HPDE6-E6E7 (cell line): ENCODE measurements around the gene NEDD4L.
"Not testable (repeated sequence)": the region's sequence is repeated elsewhere in the genome, so short reads cannot be mapped to it uniquely, and the experiment has no call there.

Source experiments
- DNase-seq: peaks from one replicate; pipeline ENCODE4 v3.0.0; 2011; ENCODE audit warnings: missing footprints; ENCODE audit errors: extremely low spot score

The NEDD4L gene

DNA sequence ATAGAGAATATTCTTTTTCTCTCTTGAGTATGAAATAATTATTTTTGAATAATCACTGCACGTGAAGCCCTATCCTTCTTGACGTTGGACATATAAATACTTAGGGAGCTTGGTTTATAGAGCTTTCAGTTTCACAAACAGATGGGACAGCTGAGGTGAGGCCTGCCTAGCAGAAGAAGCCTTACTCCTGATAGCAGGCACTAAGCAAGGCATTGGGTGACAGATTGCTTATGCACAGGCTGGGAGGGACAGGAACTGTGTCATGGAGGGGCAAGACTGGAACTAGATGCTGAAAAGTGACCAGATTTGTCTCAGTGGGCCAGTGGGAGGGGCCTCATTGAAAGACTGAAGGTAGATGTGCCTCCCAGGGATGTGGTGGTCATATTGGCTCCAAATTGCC, 220.8 kb downstream of the NEDD4L start:
- no peak for DNase-seq

GRCh38 chr18:58265489-58265888, 221.5 kb downstream of the NEDD4L start:
- DNase-seq: not testable (repeated sequence)

DNA sequence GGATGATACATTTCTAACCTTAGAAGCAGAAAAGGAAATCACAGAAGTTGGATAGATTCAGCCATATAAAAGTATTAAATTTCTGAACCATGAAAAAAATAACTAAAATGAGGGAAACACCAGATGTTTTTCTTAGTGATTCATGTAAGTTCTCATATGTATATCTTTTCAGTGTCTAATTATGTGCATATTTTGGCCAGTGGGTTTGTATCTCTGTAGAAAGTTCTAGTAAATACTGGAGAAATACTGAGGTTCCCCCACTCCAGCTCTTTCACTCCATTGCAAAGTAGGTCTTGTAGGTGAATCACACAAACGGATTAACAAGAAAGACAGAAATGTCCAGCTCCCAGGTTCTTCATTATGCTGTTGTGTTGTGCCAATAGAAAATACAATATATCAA, 222.3 kb downstream of the NEDD4L start:
- DNase-seq: no peak

DNA sequence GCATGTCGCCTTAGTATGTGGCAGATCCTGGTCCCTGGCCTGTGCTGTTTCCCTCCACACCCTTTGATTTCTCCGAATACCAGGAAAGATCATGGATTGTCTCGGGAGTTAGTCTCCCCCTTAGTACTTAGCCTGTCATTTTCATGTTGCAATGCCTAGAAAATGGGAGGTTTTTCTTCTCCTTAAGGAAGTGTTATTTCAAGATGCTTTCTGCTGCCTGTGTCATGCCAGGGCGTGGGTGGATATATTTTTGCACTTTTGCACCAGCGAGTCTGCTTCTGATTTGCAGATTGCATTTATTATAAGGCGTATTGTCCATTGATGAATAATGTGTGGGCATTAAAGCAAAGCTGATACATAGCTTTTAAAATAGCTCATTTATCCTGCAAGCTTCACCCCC, 223.5 kb downstream of the NEDD4L start:
- no peak for DNase-seq

DNA sequence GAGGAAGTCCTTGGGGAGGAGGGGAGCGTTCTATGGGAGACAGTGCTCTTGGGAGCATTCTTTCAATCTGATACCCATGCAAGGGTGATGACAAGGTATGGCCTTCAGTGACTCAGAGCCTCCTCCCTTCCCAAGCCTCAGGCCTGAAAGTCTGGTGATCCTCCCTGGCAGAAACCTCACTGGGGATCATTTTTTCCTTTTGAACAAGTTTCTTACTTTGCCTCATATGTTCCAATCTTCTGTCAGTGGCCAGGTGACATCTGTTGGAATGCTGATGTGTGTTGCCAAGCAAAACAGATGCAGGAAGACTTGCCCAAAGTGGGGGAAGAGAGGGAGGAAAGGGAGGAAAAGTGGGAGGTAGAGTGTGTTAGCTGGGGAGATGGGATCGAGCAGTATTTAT, 224.8 kb downstream of the NEDD4L start:
- DNase-seq: peak; percentile 86

- peak; percentile 60 for DNase-seq
These were observed 225.9 kb downstream of the NEDD4L start for GRCh38 chr18:58269931-58270330.

- DNase-seq: no peak
These were observed 226.4 kb downstream of the NEDD4L start for GRCh38 chr18:58270396-58270795.

DNA sequence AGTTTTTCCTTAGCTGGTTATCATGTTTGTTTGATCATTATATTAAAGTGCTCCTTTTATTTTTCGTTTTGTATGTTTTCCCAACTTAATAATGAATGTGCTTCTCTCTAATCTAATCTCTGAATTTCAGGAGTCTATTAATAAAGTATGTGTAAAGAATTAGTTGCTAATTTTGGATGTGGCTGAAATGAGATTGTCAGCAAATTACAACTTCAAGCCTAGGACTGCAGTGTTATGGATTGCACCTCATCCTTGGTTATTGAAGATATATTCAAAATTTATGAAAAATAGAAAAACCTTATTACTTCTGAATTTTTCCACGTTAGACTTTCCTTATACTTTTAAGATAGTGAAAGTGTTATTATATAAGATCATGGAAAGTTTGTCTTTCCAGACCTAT, 227.7 kb downstream of the NEDD4L start:
- no peak for DNase-seq

- DNase-seq: no peak
These were observed 228.2 kb downstream of the NEDD4L start for GRCh38 chr18:58272209-58272608.

DNA sequence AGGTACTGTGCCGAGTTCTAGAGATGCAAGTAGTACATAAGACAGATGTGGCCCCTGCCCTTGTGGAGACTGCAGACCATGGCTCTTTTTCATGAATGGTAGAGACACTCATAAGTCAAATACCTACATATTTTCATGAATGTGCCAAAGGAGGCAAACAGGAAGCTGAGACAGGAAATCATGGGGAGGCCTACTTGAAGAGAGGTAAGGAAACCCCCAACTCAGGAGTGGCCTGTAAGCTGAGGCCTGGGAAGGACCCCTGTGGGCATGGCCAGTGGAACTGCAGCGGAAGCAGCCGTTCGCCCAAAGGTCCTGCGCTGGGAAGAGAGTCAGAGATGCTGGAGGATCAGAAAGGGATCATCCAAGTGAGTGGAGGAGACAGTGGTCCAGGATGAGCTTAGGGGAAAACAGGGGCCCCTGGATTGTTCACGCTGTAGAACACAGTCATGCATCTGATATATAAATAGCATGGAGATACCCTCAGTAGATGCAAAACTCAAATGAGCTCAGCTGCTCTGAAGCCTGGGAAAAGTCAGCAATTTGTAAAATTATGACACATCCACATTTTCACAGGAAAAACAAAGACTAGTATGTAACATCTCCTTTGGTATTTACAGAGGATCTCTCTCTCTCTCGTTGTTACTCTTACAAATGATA, 228.9 kb downstream of the NEDD4L start:
- DNase-seq: no peak

DNA sequence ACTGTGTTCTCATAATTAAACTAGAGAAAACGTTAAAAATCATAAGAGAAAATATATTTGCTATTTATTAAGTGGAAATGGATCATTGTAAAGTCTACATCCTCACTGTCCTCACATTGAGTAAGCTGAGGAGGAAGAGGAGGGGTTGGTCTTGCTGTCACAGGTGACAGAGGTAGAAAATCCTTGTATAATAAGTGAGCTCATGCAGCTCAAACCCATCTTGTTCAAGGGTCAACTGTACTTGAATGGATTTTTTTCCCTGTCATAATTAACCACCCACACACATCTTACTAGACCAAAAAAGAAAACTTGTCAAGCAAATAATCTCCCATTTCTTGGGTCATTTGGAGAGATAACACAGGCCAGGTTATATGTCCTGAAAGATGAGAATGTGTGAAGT, 231.2 kb downstream of the NEDD4L start:
- no peak for DNase-seq

GRCh38 chr18:58276789-58277739, 233.0 kb downstream of the NEDD4L start:
- peak; percentile 60 for DNase-seq

GRCh38 chr18:58279504-58280175, 235.6 kb downstream of the NEDD4L start:
- no peak for DNase-seq

GRCh38 chr18:58280191-58280590, 236.2 kb downstream of the NEDD4L start:
- no peak for DNase-seq

DNA sequence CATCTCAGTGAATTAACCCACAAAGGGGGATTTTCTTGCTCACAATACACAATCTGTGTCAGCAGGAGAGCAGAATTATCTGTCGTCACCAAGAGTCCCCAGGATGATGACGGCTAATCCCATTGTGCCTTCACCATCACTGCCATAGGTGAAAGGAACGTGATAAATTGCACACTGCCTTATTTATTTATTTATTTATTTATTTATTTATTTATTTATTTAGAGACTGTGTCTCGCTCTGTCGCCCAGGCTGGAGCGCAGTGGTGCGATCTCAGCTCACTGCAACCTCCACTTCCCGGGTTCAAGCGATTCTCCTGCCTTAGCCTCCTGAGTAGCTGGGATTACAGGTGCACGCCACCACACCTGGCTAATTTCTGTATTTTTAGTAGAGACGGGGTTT, 238.8 kb downstream of the NEDD4L start:
- not testable (repeated sequence) for DNase-seq

DNA sequence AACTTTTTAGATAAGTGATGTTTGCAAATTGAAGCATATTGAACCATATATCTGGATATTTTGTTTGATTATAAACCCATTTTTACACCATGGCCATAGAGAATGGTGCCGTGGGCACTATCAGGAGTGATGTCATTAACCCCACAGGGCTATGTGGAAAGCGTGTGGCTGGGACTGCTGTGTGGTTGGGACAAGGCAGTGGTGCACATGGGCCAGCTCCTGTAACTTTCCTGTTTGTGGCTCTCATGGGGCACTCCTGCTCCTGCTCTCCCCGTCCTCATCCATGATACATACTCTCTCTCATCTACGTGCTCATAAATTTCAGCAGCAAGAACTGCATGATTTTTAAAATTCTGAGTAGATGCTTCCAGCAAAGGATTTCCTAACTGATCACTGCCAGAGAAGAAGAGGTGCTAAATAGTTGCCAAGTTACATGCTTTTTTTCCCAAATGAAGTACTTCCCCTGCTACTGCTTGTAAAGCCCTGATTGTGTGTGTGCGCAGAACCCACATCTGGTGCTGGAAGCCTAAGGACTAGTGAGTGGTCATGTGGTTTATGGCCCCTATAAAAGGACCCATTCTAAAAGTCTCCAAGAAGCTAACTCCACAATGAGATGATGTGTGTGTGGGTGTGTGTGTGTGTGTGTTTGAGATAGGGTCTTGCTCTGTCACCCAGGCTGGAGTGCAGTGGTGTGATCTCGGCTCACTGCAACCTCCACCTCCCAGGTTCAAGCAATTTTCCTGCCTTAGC, 240.8 kb downstream of the NEDD4L start:
- no peak for DNase-seq

GRCh38 chr18:58285449-58286130, 241.6 kb downstream of the NEDD4L start:
- DNase-seq: no peak

DNA sequence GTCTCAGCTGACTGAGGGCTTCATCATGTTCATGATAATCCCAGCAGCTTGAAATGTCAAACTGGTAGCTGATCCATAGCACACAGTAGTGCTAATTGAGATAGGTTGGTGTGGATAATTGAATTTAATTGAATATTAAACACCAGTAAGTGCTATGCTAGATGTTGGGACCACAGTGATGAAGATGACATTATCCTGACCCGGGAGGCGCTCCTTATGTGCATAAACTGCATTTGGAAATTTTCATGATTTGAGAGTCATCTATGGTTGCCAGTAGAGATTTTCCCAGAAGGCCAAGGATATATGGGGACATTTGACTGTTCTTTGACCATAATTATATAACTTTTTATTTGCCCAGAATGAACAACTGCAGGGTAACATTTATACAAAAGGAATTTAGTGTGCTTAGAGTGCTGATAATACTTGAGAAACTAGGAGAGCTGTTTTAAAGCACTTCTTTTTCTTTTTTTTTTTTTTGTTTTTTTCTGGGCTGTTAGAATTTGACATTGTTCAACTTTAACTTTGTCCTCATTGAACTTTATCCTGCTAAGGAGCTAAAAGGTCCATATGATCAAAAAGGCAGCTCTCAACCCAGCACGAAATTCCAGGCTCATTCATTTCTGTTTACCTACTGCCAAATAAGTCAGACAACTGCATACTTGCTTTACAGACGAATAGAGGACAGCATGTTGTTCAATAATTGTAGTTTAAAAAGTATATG, 242.8 kb downstream of the NEDD4L start:
- no peak for DNase-seq

DNA sequence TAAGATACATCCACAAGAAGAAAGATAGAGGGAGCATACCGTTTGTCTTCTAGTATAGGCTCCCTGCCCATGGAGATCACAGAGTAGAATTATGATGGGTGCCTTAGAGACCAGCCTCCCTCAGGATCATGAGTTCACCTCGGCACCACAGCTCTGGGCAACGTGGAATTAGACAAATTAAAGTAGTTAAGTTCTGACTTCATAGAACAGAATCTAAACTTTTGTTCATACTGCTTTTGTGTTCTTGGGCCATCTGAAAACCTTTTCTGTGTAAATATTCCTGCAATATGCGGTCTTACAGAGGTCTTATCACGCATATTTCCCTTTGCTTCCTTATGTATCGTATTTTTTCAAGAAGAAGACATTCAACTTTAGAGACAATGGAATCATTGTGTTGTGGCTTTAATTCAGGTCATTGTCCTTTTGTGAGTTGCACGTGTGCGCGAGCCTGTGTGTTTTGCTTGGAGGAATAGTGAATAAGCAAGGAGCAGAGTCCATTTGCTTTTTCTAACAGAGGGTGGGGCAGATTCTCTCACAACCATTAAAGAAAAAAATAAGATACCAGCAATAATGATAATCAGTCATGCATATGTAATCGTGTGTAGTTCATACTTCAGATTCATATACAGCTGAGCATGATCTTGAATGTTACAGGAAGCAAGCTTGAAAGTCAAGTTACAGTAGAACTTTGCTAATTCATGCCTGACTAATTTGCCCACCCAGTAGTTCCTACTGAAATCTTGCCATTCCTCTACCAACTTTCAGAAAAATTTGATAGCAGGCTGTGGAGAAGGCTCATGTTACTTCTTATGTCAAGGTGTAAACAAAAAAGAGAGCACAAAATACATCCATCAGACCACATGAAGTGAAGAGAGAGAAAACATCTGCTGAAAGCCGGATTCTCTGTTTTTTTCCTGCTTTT, 243.6 kb downstream of the NEDD4L start:
- DNase-seq: no peak
